CD4-positive, alpha-beta memory T cell (primary cell): ENCODE measurements around the gene GAS6. TPM values are rescaled to one million over a fixed set of nuclear protein-coding genes. Genes with fewer than 3 reads are reported as not detected.

Source experiments
- CTCF ChIA-PET: fragments of 350-600 bp; sonication (Branson Sonifier 250); formaldehyde crosslinking; loops from one replicate; lab custom pipeline; 2021; ENCODE audit warnings: inconsistent platforms; ENCODE audit not compliant: partially characterized antibody; lab: Charles Lee
- POLR2A ChIA-PET: fragments of 350-600 bp; sonication (Branson Sonifier 250); formaldehyde crosslinking; loops from one replicate; lab custom pipeline; 2021; ENCODE audit not compliant: partially characterized antibody; lab: Charles Lee
- DNase-seq, 5 donors: peaks; one replicate each; pipeline versions ENCODE4 v3.0.0 to v3.0.0-alpha.2; 2020 to 2022; ENCODE audit warnings: mixed read lengths in 1 of 5
- H3K27ac ChIP-seq: one replicate; pipeline ENCODE4 v1.7.0; 2013; ENCODE audit warnings: low read depth, low read length
- H3K27me3 ChIP-seq: 2 replicates; pipeline ENCODE4 v1.7.0; 2013; ENCODE audit warnings: mild to moderate bottlenecking, low read length, moderate library complexity; ENCODE audit not compliant: insufficient read depth
- H3K36me3 ChIP-seq: 2 replicates; pipeline ENCODE4 v1.7.0; 2013; ENCODE audit warnings: mild to moderate bottlenecking, low read length, moderate library complexity; ENCODE audit not compliant: insufficient read depth
- H3K4me1 ChIP-seq: 2 replicates; pipeline ENCODE4 v1.7.0; 2013; ENCODE audit warnings: mild to moderate bottlenecking, low read length, moderate library complexity; ENCODE audit not compliant: insufficient read depth
- H3K4me3 ChIP-seq, 2 donors: one replicate each; pipeline ENCODE4 v1.7.0; 2013; ENCODE audit warnings: low read length in 2 of 2, mild to moderate bottlenecking in 1 of 2
- H3K9me3 ChIP-seq, 2 donors: one replicate each; pipeline ENCODE4 v1.7.0; 2013; ENCODE audit warnings: low read length in 2 of 2, control low read depth in 1 of 2; ENCODE audit not compliant: control insufficient read depth in 1 of 2
- H3K27ac Mint-ChIP-seq, 7 donors: one replicate each; pipeline ENCODE4 v1.8.0; 2020 to 2021; ENCODE audit warnings: mixed read lengths in 7 of 7, mild to moderate bottlenecking in 6 of 7, inconsistent platforms in 3 of 7, moderate library complexity in 3 of 7
- H3K27me3 Mint-ChIP-seq, 2 donors: one replicate each; pipeline ENCODE4 v1.8.0; 2020 to 2021; ENCODE audit warnings: mixed read lengths in 2 of 2
- H3K36me3 Mint-ChIP-seq, 2 donors: one replicate each; pipeline ENCODE4 v1.8.0; 2020 to 2021; ENCODE audit warnings: mixed read lengths in 2 of 2, inconsistent platforms in 1 of 2, mild to moderate bottlenecking in 1 of 2
- H3K4me1 Mint-ChIP-seq, 4 donors: one replicate each; pipeline ENCODE4 v1.8.0; 2020 to 2021; ENCODE audit warnings: mixed read lengths in 4 of 4, mild to moderate bottlenecking in 1 of 4
- H3K4me3 Mint-ChIP-seq, 8 donors: one replicate each; pipeline ENCODE4 v1.8.0; 2020 to 2021; ENCODE audit warnings: mixed read lengths in 8 of 8, mild to moderate bottlenecking in 7 of 8, moderate library complexity in 6 of 8, inconsistent platforms in 3 of 8
- H3K9me3 Mint-ChIP-seq, 8 donors: one replicate each; pipeline ENCODE4 v1.8.0; 2020 to 2021; ENCODE audit warnings: mixed read lengths in 8 of 8, mild to moderate bottlenecking in 5 of 8, inconsistent platforms in 3 of 8, moderate library complexity in 1 of 8
- intact Hi-C: fragments of 100-400 bp; cut with micrococcal nuclease; formaldehyde crosslinking; loops from one replicate; pipeline ENCODE4 v1.15.1; 2023
- polyA plus RNA-seq, 2 donors: library from polyadenylated mRNA; unstranded; fragments of 300-500 nt; fragmentation: Illumina TruSeq; gene quantifications; one replicate each; pipeline ENCODE4 v1.2.3, GENCODE V29; 2021
- total RNA-seq, 2 experiments: library from RNA; stranded (reverse); gene quantifications; one replicate each; pipeline ENCODE4 v1.2.3, GENCODE V29; 2021

GAS6 gene
- total and polyA plus RNA-seq, 4 experiments from 2014 or later: 0.39 to 17.2 (median 8.8) TPM

GRCh38 chr13:113888701-113889330 is 24.9 kb upstream of the GAS6 start:
- no peaks in the 10 kb centered on the region for H3K36me3 ChIP-seq
- Mint-ChIP-seq H3K27me3 (peaks cover 2 to 4% of the 10 kb centered on the region in 2 donors), H3K4me1 (no peaks in the 10 kb centered on the region), H3K27ac (no peak overlapping the region), H3K4me3 (no peak overlapping the region), H3K36me3 (no peaks in the 10 kb centered on the region), H3K9me3 (peaks cover 0 to 11% (median 0%) of the 10 kb centered on the region in 8 donors)
- H3K27ac ChIP-seq: no peak overlapping the region
- intact Hi-C loops: no loop called here
- no peaks in the 10 kb centered on the region for H3K27me3 ChIP-seq
- ChIA-PET CTCF (no interaction called here), POLR2A (interaction anchor here (1.0 kb wide), 1 partner anchor 43 kb away, joined by 3 read pairs; no protein-coding TSS in a partner anchor)
- no peaks in the 10 kb centered on the region for H3K4me1 ChIP-seq
- no peaks in the 10 kb centered on the region for H3K9me3 ChIP-seq
- no peak overlapping the region for H3K4me3 ChIP-seq
- DNase-seq: no peak

GRCh38 chr13:113887700-113888201 is 23.9 kb upstream of the GAS6 start:
- no peak overlapping the region for H3K27ac Mint-ChIP-seq
- Histone ChIP-seq H3K9me3 (no peaks in the 10 kb centered on the region), H3K4me3 (no peak overlapping the region), H3K4me1 (no peaks in the 10 kb centered on the region), H3K36me3 (no peaks in the 10 kb centered on the region), H3K27me3 (no peaks in the 10 kb centered on the region), H3K27ac (no peak overlapping the region)
- DNase-seq: no peak
- H3K36me3 Mint-ChIP-seq: no peaks in the 10 kb centered on the region
- peaks cover 2 to 4% of the 10 kb centered on the region in 2 donors for H3K27me3 Mint-ChIP-seq
- ChIA-PET CTCF (no interaction called here), POLR2A (interaction anchor here (1.0 kb wide), 1 partner anchor 42 kb away, joined by 3 read pairs; no protein-coding TSS in a partner anchor)
- H3K4me3 Mint-ChIP-seq: no peak overlapping the region
- intact Hi-C loops: no loop called here
- H3K9me3 Mint-ChIP-seq: peaks cover 0 to 3% (median 0%) of the 10 kb centered on the region in 8 donors
- peaks cover 0 to 3% (median 1%) of the 10 kb centered on the region in 4 donors for H3K4me1 Mint-ChIP-seq

GRCh38 chr13:113886561-113887112 is 22.8 kb upstream of the GAS6 start:
- Histone ChIP-seq H3K4me1 (peaks cover 11% of the 10 kb centered on the region), H3K36me3 (no peaks in the 10 kb centered on the region), H3K27ac (no peak overlapping the region), H3K4me3 (no peak overlapping the region), H3K9me3 (no peaks in the 10 kb centered on the region), H3K27me3 (no peaks in the 10 kb centered on the region)
- DNase-seq: no peak
- intact Hi-C loops: no loop called here
- H3K4me3 Mint-ChIP-seq: no peak overlapping the region
- H3K36me3 Mint-ChIP-seq: no peaks in the 10 kb centered on the region
- CTCF ChIA-PET: no interaction called here
- no peaks in the 10 kb centered on the region for H3K9me3 Mint-ChIP-seq
- no peak overlapping the region for H3K27ac Mint-ChIP-seq
- POLR2A ChIA-PET: no interaction called here
- peaks cover 2 to 4% of the 10 kb centered on the region in 2 donors for H3K27me3 Mint-ChIP-seq
- H3K4me1 Mint-ChIP-seq: peaks cover 3 to 14% (median 7%) of the 10 kb centered on the region in 4 donors

- Histone ChIP-seq H3K36me3 (no peaks in the 10 kb centered on the region), H3K9me3 (no peaks in the 10 kb centered on the region), H3K27ac (no peak overlapping the region), H3K4me1 (peaks cover 18% of the 10 kb centered on the region), H3K4me3 (no peak overlapping the region), H3K27me3 (no peaks in the 10 kb centered on the region)
- DNase-seq: no peak
- H3K27ac Mint-ChIP-seq: no peak overlapping the region
- ChIA-PET POLR2A (no interaction called here), CTCF (no interaction called here)
- intact Hi-C loops: no loop called here
- peaks cover 0 to 1% (median 0%) of the 10 kb centered on the region in 8 donors for H3K9me3 Mint-ChIP-seq
- H3K27me3 Mint-ChIP-seq: peaks cover 2 to 4% of the 10 kb centered on the region in 2 donors
- H3K36me3 Mint-ChIP-seq: no peaks in the 10 kb centered on the region
- H3K4me1 Mint-ChIP-seq: peaks cover 5 to 26% (median 13%) of the 10 kb centered on the region in 4 donors
- no peak overlapping the region for H3K4me3 Mint-ChIP-seq
Measured at GRCh38 chr13:113884821-113885220, 20.9 kb upstream of the GAS6 start.

GRCh38 chr13:113883921-113884804 is 20.3 kb upstream of the GAS6 start:
- Mint-ChIP-seq H3K27ac (no peak overlapping the region), H3K9me3 (peaks cover 0 to 2% (median 0%) of the 10 kb centered on the region in 8 donors), H3K36me3 (no peaks in the 10 kb centered on the region), H3K27me3 (peaks cover 2 to 4% of the 10 kb centered on the region in 2 donors), H3K4me1 (peaks cover 5 to 26% (median 13%) of the 10 kb centered on the region in 4 donors), H3K4me3 (no peak overlapping the region)
- H3K27ac ChIP-seq: no peak overlapping the region
- POLR2A ChIA-PET: no interaction called here
- no peak for DNase-seq
- H3K4me1 ChIP-seq: peaks cover 18% of the 10 kb centered on the region
- CTCF ChIA-PET: no interaction called here
- intact Hi-C loops: no loop called here
- no peak overlapping the region for H3K4me3 ChIP-seq
- H3K9me3 ChIP-seq: no peaks in the 10 kb centered on the region
- H3K36me3 ChIP-seq: no peaks in the 10 kb centered on the region
- H3K27me3 ChIP-seq: no peaks in the 10 kb centered on the region

DNA sequence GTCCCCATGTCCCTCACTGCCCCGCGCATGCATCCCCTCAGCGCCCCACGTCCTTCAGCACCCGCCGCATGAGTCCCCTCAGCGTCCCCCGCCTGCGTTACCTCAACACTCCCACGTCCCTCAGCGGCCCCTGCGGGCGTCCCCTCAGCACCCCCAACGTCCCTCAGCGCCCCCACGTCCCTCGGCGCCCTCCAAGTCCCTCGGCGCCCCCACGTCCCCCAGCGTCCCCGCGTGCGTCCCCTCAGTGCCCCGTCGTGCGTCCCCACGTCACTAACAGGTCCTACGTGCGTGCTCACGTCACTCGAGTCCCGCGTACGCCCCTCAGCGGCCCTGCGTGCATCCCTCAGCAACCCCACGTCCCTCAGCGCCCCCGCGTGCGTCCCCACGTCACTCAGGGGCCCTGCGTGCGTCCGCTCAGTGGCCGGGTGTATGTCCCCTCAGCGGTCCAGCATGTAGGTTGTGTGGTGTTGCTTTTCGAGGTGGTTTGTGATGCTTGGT is 19.5 kb upstream of the GAS6 start:
- CTCF ChIA-PET: no interaction called here
- Mint-ChIP-seq H3K4me3 (no peak overlapping the region), H3K27me3 (peaks cover 2 to 4% of the 10 kb centered on the region in 2 donors), H3K27ac (no peak overlapping the region), H3K36me3 (no peaks in the 10 kb centered on the region), H3K9me3 (peaks cover 0 to 2% (median 0%) of the 10 kb centered on the region in 8 donors), H3K4me1 (peaks cover 5 to 26% (median 13%) of the 10 kb centered on the region in 4 donors)
- H3K36me3 ChIP-seq: no peaks in the 10 kb centered on the region
- POLR2A ChIA-PET: no interaction called here
- H3K4me1 ChIP-seq: peaks cover 18% of the 10 kb centered on the region
- H3K4me3 ChIP-seq: no peak overlapping the region
- H3K27me3 ChIP-seq: no peaks in the 10 kb centered on the region
- no peaks in the 10 kb centered on the region for H3K9me3 ChIP-seq
- no peak for DNase-seq
- no peak overlapping the region for H3K27ac ChIP-seq
- intact Hi-C loops: no loop called here

DNA sequence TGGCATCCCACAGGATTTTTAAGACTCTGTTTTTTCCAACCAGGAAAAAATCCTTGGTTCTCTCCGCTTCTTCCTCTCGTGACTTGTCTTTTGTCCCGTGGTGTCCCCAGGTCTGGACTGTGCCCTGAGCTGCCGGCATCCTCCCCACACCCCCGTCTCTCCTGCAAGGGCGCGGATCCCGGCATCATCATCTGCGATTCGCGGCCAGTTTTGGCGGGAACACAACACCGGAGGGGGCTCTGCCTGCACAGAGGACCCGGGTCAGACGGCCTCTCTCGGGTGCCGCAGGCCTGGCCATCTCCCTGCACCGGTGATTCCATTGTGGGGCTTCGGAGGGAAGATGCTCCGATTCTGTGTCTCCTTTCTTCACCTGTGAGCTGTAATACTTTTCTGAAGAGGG is 18.8 kb upstream of the GAS6 start:
- Mint-ChIP-seq H3K9me3 (peaks cover 0 to 2% (median 0%) of the 10 kb centered on the region in 8 donors), H3K27ac (no peak overlapping the region), H3K27me3 (peaks cover 2 to 4% of the 10 kb centered on the region in 2 donors), H3K4me3 (no peak overlapping the region), H3K4me1 (peaks cover 5 to 26% (median 13%) of the 10 kb centered on the region in 4 donors), H3K36me3 (no peaks in the 10 kb centered on the region)
- intact Hi-C loops: no loop called here
- Histone ChIP-seq H3K4me3 (no peak overlapping the region), H3K27ac (no peak overlapping the region), H3K9me3 (no peaks in the 10 kb centered on the region), H3K36me3 (no peaks in the 10 kb centered on the region), H3K27me3 (no peaks in the 10 kb centered on the region), H3K4me1 (peaks cover 18% of the 10 kb centered on the region)
- CTCF ChIA-PET: no interaction called here
- no peak for DNase-seq
- POLR2A ChIA-PET: no interaction called here
